Renal pelvis (tissue), 3 donors: ENCODE data around the gene ZBBX. TPM values are rescaled to one million over a fixed set of nuclear protein-coding genes. Genes with fewer than 3 reads are reported as not detected.

Experiments
- polyA plus RNA-seq, 3 donors: library from polyadenylated mRNA; unstranded; fragments of 120-200 nt; gene quantifications; one replicate each; pipeline ENCODE4 v1.2.1, GENCODE V29; 2013; ENCODE audit not compliant: insufficient read length in 3 of 3

The ZBBX gene
- polyA plus RNA-seq, 3 donors = 3.1 to 5.4 (median 5.1) TPM

Other genes starting within 250 kb of the ZBBX start
- gene SERPINI2, start 93.7 kb upstream of the ZBBX start, polyA plus RNA-seq = 1 to 10 TPM; 1.0 to 2.9 (median 1.5) TPM